ENCODE measurements around the gene ITGA8. TPM values are rescaled to one million over a fixed set of nuclear protein-coding genes. Genes with fewer than 3 reads are reported as not detected.

Gene ITGA8
- total and polyA plus RNA-seq, 9 of the 15 experiments (the other 6 are each of a cell fraction or from before 2014, with no cell fraction given), result 0.01 to 0.07 (median 0.04) TPM; not detected in 5

GRCh38 chr10:15678851-15679250 is 40.9 kb downstream of the ITGA8 start:
- Histone ChIP-seq H3K4me1 (replicated peaks in 1 of 2; ENCODE audit: control insufficient read depth in 2 of 2, insufficient read depth in 2 of 2, low read length in 2 of 2) (no peaks in the 10 kb centered on the region), H3K9me3 (replicated peaks; ENCODE audit: control insufficient read depth, insufficient read depth, low read depth, low read length) (no peaks in the 10 kb centered on the region), H3K4me3 (no peak overlapping the region), H3K27ac (ENCODE audit: extremely low read depth, low read depth, low read length) (no peak overlapping the region), H3K27me3 (ENCODE audit: control insufficient read depth in 2 of 2, insufficient read depth in 2 of 2, low read length in 2 of 2) (0 out of 5 replicates have a peak, but pooled peaks cover 0 to 4% of the 10 kb centered on the region in 2 experiments), H3K36me3 (ENCODE audit: control insufficient read depth, insufficient read depth, low read length) (no peaks in the 10 kb centered on the region), H3K4me2 (ENCODE audit: insufficient read depth, low read length) (no peak overlapping the region), H3K9me1 (ENCODE audit: control insufficient read depth, insufficient read depth, low read length) (no peaks in the 10 kb centered on the region), H3K79me2 (ENCODE audit: control insufficient read depth, insufficient read depth, low read length) (no peaks in the 10 kb centered on the region), H2AFZ (ENCODE audit: low read depth, low read length) (no peak overlapping the region), H3K9ac (ENCODE audit: insufficient read depth in 1 of 2, low read depth in 2 of 2, low read length in 2 of 2) (no peak overlapping the region), H4K20me1 (replicated peaks; ENCODE audit: control insufficient read depth, insufficient read depth, low read length) (no peaks in the 10 kb centered on the region)
- CTCF ChIA-PET (ENCODE audit: low intra/inter-chr PET ratio), result no interaction called here
- intact Hi-C loops (cut with micrococcal nuclease) (no loop called here), in situ Hi-C loops (cut with MboI) (no loop called here)
- ATAC-seq (no peak), DNase-seq (ENCODE audit: extremely low read depth in 1 of 4, low spot score in 3 of 4) (no peak), FAIRE-seq (no peak)
- no peak for TF ChIP-seq ZNF134 (CRISPR knock-in tag; conservative IDR thresholded peaks at IDR 0.05)
- TF ChIP-seq KHSRP (IDR thresholded peaks at IDR 0.05), result no peak
- TF ChIP-seq HMGN3 (IDR thresholded peaks at IDR 0.05; ENCODE audit: borderline replicate concordance, extremely low read depth, insufficient read length, low read depth, low read length), result no peak
- TF ChIP-seq MAFG (tag; conservative IDR thresholded peaks at IDR 0.05), result no peak
- TF ChIP-seq ZNF212 (CRISPR knock-in tag; IDR thresholded peaks at IDR 0.05), result no peak
- no peak for TF ChIP-seq GABPB2 (CRISPR knock-in tag; conservative IDR thresholded peaks at IDR 0.05)
- TF ChIP-seq BMI1 (IDR thresholded peaks at IDR 0.05; ENCODE audit: low read length), result no peak
- TF ChIP-seq PCBP1 (IDR thresholded peaks at IDR 0.05; ENCODE audit: low read depth, low read length, poor library complexity, severe bottlenecking), result no peak
- TF ChIP-seq EHMT2 (IDR thresholded peaks at IDR 0.05), result no peak
- TF ChIP-seq CHD1 (IDR thresholded peaks at IDR 0.05; ENCODE audit: low read length), result no peak
- TF ChIP-seq MXI1 (IDR thresholded peaks at IDR 0.05; ENCODE audit: low read depth, low read length), result no peak
- TF ChIP-seq ZNF197 (CRISPR knock-in tag; IDR thresholded peaks at IDR 0.05; ENCODE audit: low read depth), result no peak
- TF ChIP-seq TCF7L2 (IDR thresholded peaks at IDR 0.05; ENCODE audit: low read depth, low read length), result no peak
- TF ChIP-seq ZNF436 (CRISPR knock-in tag; IDR thresholded peaks at IDR 0.05), result no peak
- TF ChIP-seq MCM2 (IDR thresholded peaks at IDR 0.05; ENCODE audit: low read depth), result no peak
- BruUV-seq (replicated peaks), result no TSS peak
- WGBS (ENCODE audit: insufficient coverage, low coverage, missing lambda C conversion rate), result 19% methylated on average over 3 of the region's 3 CpGs
- POLR2A ChIA-PET, result no interaction called here
